ENCODE data around the gene IFNL3. TPM values are rescaled to one million over a fixed set of nuclear protein-coding genes. Genes with fewer than 3 reads are reported as not detected.

The IFNL3 gene
- total RNA-seq, 6 experiments from 2014 or later, result not detected

DNA sequence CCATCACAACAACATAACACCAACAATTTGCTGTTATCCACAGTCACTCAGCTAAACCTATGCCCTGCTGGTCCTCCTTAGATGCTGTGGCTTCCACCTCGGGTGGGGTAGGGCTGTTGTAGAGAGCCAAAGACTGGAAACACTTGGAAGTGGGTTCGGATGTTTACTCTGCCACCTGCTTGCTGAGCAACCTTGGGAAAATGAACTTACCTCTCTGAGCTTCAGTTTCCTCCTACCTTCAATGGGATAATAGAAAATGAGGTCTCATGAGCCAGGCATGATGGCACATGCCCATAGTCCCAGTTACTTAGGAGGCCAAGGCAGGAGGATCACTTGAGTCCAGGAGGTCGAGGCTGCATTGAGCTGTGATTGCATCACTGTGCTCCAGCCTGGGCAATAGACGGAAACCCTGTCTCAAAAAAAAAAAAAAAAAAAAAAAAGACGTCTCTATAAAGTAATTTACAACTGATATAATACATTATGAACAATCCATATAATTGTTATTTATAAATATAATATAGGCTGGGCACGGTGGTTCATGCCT lies 37.4 kb downstream of the IFNL3 start:
- no peak overlapping the region for H3K27ac Mint-ChIP-seq
- H3K9me3 Mint-ChIP-seq, result no peaks in the 10 kb centered on the region
- H3K4me3 Mint-ChIP-seq, result no peak overlapping the region
- peaks cover 58% of the 10 kb centered on the region for H3K27me3 Mint-ChIP-seq (ENCODE audit: insufficient read depth)
- no peak for TF ChIP-seq CTCF (IDR thresholded peaks at IDR 0.05)
- DNase-seq, result no peak
- H3K4me1 Mint-ChIP-seq (ENCODE audit: low read depth), result no peaks in the 10 kb centered on the region
- no peaks in the 10 kb centered on the region for H3K36me3 Mint-ChIP-seq (ENCODE audit: low read depth)

DNA sequence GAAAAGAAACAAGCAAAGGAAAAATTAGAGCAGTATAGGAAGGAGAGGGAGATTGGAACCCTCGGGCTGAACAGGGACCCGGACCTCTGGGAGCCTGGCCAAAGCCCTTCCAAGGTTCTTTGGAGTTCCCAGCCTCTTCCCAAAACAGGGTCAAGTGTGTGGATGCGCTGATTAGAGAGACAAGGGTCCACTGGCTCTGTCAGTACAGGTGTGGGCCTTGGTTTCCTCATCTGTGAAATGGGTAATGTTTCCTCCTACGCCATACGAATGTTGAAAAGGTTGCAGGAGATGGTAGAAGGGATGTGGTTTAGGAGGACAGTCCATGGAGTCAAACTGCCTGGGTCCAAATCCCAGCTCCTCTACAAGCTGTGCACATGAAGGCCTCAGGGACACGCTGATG lies 38.7 kb downstream of the IFNL3 start:
- Mint-ChIP-seq H3K4me3 (no peak overlapping the region), H3K4me1 (ENCODE audit: low read depth) (no peaks in the 10 kb centered on the region), H3K9me3 (no peaks in the 10 kb centered on the region), H3K36me3 (ENCODE audit: low read depth) (no peaks in the 10 kb centered on the region), H3K27ac (no peak overlapping the region), H3K27me3 (ENCODE audit: insufficient read depth) (peaks cover 59% of the 10 kb centered on the region)
- TF ChIP-seq CTCF (IDR thresholded peaks at IDR 0.05), result no peak
- no peak for DNase-seq

GRCh38 chr19:39205449-39205764 lies 39.4 kb downstream of the IFNL3 start:
- Mint-ChIP-seq H3K36me3 (ENCODE audit: low read depth) (no peaks in the 10 kb centered on the region), H3K4me3 (no peak overlapping the region), H3K4me1 (ENCODE audit: low read depth) (no peaks in the 10 kb centered on the region), H3K27ac (no peak overlapping the region), H3K27me3 (ENCODE audit: insufficient read depth) (peaks cover 65% of the 10 kb centered on the region), H3K9me3 (no peaks in the 10 kb centered on the region)
- DNase-seq, result no peak
- TF ChIP-seq CTCF (IDR thresholded peaks at IDR 0.05), result no peak

DNA sequence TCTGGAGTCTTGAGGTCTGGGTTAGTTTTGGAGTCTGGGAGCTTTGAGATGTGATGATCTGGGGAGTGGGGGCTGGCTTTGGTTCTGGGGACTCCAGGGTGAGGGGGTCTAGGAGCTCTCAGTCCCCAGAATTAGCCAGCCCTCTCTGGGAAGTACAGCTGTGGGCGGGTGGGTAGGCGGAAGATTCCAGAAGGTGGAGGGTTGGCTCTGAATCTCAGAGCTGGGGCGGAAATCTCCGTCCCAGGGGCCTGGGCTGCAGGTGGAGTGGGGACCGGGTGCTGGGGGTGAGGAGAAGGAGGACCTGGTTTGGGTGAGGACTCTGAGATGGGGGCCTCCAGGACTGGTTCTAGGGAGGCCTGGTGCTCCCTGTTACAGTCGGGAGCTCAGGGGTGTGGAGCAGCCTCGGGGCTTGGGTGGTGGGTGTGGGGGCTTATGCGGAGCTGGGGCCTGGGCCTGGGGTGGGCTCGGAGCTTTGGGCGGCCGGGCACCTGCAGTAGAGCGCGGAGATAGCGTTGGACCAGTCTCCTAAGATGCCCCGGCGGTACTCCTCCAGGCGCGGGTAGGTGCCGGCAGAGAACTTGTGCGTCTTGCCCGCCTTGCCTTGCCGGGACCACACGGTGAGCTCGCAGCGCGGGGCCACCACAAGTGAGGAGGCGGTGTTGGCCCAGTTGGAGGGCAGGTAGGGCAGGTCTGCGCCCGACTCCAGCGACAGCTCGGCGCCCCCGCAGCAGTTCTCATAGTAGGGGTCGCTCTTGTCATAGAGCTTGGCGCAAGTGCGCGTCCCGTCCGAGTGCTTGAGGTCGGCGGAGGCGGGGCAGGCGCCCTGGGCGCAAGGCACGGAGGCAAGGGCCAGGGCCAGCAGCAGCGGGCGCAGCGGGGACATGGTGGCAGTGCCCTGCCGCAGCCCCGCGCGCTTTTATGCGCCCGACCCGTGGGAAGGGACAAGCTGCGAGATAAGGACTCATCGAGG lies 41.1 kb downstream of the IFNL3 start, which contains the start of gene SYCN:
Gene SYCN (minus strand): TSS at position 892 of the 970 bp plus-strand sequence. CDS start 9 bp downstream, at position 883.
- no peaks in the 10 kb centered on the region for H3K9me3 Mint-ChIP-seq
- no peaks in the 10 kb centered on the region for H3K4me1 Mint-ChIP-seq (ENCODE audit: low read depth)
- no peak within 1 kb of the TSS for H3K4me3 Mint-ChIP-seq
- no peak for TF ChIP-seq CTCF (IDR thresholded peaks at IDR 0.05)
- DNase-seq, result no peak
- H3K27ac Mint-ChIP-seq, result no peak within 1 kb of the TSS
- peaks cover 58% of the 10 kb centered on the region for H3K27me3 Mint-ChIP-seq (ENCODE audit: insufficient read depth)
- no peaks in the 10 kb centered on the region for H3K36me3 Mint-ChIP-seq (ENCODE audit: low read depth)

- peaks cover 59% of the 10 kb centered on the region for H3K27me3 Mint-ChIP-seq (ENCODE audit: insufficient read depth)
- H3K4me1 Mint-ChIP-seq (ENCODE audit: low read depth), result no peaks in the 10 kb centered on the region
- no peak for DNase-seq
- TF ChIP-seq CTCF (IDR thresholded peaks at IDR 0.05), result no peak
- no peaks in the 10 kb centered on the region for H3K36me3 Mint-ChIP-seq (ENCODE audit: low read depth)
- no peak overlapping the region for H3K4me3 Mint-ChIP-seq
- no peaks in the 10 kb centered on the region for H3K9me3 Mint-ChIP-seq
- H3K27ac Mint-ChIP-seq, result no peak overlapping the region
Measured at GRCh38 chr19:39202998-39203355, 41.8 kb downstream of the IFNL3 start.

All from HFFc6 (cell line).